DND-41 (cell line): ENCODE results near the gene PTPRJ.

Source experiments
- EZH2 ChIP-seq: IDR thresholded peaks from 3 replicates; pipeline ENCODE4 v1.6.1; 2012; ENCODE audit warnings: borderline replicate concordance, low read depth, mild to moderate bottlenecking, moderate library complexity, low read length, inconsistent platforms; ENCODE audit not compliant: severe bottlenecking
- TF ChIP-seq, protein P1 (sequence below): IDR thresholded peaks from 2 replicates; pipeline ENCODE4 v1.5.1; 2012; ENCODE audit warnings: borderline replicate concordance, low read length, moderate library complexity, mild to moderate bottlenecking; ENCODE audit not compliant: poor library complexity, severe bottlenecking; ENCODE audit errors: extremely low read depth

- TF ChIP-seq, protein P1, sequence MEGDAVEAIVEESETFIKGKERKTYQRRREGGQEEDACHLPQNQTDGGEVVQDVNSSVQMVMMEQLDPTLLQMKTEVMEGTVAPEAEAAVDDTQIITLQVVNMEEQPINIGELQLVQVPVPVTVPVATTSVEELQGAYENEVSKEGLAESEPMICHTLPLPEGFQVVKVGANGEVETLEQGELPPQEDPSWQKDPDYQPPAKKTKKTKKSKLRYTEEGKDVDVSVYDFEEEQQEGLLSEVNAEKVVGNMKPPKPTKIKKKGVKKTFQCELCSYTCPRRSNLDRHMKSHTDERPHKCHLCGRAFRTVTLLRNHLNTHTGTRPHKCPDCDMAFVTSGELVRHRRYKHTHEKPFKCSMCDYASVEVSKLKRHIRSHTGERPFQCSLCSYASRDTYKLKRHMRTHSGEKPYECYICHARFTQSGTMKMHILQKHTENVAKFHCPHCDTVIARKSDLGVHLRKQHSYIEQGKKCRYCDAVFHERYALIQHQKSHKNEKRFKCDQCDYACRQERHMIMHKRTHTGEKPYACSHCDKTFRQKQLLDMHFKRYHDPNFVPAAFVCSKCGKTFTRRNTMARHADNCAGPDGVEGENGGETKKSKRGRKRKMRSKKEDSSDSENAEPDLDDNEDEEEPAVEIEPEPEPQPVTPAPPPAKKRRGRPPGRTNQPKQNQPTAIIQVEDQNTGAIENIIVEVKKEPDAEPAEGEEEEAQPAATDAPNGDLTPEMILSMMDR, result no peak
- no peak for TF ChIP-seq EZH2
Observed at GRCh38 chr11:48093795-48094642, 113.7 kb downstream of the PTPRJ start.
